Testis (tissue), 3 donors: ENCODE measurements around the gene CFAP410. TPM values are rescaled to one million over a fixed set of nuclear protein-coding genes. Genes with fewer than 3 reads are reported as not detected.

Experiments
- DNase-seq: peaks from one replicate; pipeline ENCODE4 v3.0.0-alpha.2; 2019
- H3K27ac ChIP-seq, 2 donors: fragments of 200-600 bp; sonication (generic); one replicate each; pipeline ENCODE4 v1.5.1; 2019
- H3K27me3 ChIP-seq: fragments of 200-600 bp; sonication (generic); one replicate; pipeline ENCODE4 v1.5.1; 2019
- H3K36me3 ChIP-seq: fragments of 200-600 bp; sonication (generic); one replicate; pipeline ENCODE4 v1.5.1; 2017; ENCODE audit warnings: low read depth; ENCODE audit errors: missing control alignments
- H3K4me1 ChIP-seq: fragments of 200-600 bp; sonication (generic); one replicate; pipeline ENCODE4 v1.5.1; 2019
- H3K4me3 ChIP-seq, 2 donors: fragments of 200-600 bp; sonication (generic); one replicate each; pipeline ENCODE4 v1.5.1; 2017 to 2019
- H3K9me3 ChIP-seq: fragments of 200-600 bp; sonication (generic); one replicate; pipeline ENCODE4 v1.5.1; 2017
- POLR2A ChIP-seq: fragments of 450-650 bp; IDR thresholded peaks from one replicate; pipeline ENCODE4 v1.6.1; 2017; ENCODE audit warnings: antibody characterized with exemption, mild to moderate bottlenecking, moderate library complexity
- WGBS, 2 donors: methylation state at CpG; one replicate each; pipeline ENCODE4 v1.1.5; 2018; 5-methylcytosine and 5-hydroxymethylcytosine counted together
- intact Hi-C: fragments of 100-400 bp; cut with DNase I; formaldehyde crosslinking; loops from one replicate; pipeline ENCODE4 v1.15.1; 2023; ENCODE audit warnings: low total_unique reads
- polyA plus RNA-seq: library from polyadenylated mRNA; stranded (reverse); fragments of 350-450 nt; fragmentation: Illumina TruSeq; extraction: RNeasy Lipid Tissue Mini Kit (QIAGEN cat#74804); gene quantifications from one replicate; pipeline ENCODE4 v1.2.3, GENCODE V29; 2014; ENCODE audit warnings: low read depth, low replicate concordance; ENCODE audit not compliant: insufficient read depth
- total RNA-seq, 2 donors: library from RNA; depleted of rRNA; stranded (reverse); fragments of >200 nt; gene quantifications; one replicate each; pipeline ENCODE4 v1.2.3, GENCODE V29; 2016
- TF ChIP-seq, protein P1 (sequence below), 3 experiments: fragments of 450-650 bp in 2 of 3; fragments of 200-600 bp in 1 of 3; sonication (generic) in 1 of 3; IDR thresholded peaks; one replicate each; pipeline ENCODE4 v1.5.1; 2016 to 2019; ENCODE audit warnings: antibody characterized with exemption in 3 of 3, mild to moderate bottlenecking in 2 of 3, moderate library complexity in 1 of 3

Gene CFAP410
- total and polyA plus RNA-seq, 3 donors from 2014 or later: 40.8 to 81.6 (median 71.7) TPM

DNA sequence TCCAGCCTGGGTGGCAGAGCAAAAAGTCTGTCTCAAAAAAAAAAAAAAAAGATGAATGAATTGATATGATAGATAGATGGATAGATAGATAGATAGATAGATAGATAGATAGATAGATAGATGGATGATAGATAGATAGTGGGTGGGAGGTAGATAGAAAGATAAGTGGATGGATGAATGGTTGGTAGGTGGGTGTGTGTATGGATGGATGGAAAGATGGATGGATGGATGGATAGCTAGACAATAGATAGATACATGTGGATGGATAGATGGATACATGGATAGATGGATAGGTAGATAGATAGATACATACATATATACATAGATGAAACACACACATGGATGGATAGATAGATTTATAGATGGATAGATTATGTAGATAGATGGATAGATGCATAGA, 42.7 kb upstream of the CFAP410 start:
- H3K9me3 ChIP-seq: no peaks in the 10 kb centered on the region
- DNase-seq: no peak
- H3K4me3 ChIP-seq: no peak overlapping the region

DNA sequence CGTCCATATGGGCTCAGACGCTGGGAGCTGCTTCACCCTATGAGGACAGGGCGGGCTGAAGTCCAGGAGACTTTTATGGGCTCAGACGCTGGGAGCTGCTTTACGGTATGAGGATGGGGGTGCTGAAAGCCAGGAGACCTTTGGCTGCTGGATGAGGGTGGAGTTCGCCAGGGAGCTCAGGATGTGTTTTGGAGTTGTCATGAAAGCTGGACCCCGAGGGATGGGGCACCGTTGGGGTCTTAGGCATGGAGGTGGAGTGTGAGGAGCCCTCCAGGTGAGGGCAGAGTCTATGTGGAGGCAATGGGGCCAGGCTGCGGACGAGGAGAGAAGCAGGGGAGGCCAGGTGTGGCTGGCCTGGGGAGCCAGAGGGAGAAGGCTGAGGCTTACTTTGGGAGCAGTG, 41.7 kb upstream of the CFAP410 start:
- DNase-seq: peak; percentile 9

More for the DNA sequence above, 42.7 kb upstream of the CFAP410 start:
- no peak for TF ChIP-seq POLR2A
- TF ChIP-seq, protein P1, sequence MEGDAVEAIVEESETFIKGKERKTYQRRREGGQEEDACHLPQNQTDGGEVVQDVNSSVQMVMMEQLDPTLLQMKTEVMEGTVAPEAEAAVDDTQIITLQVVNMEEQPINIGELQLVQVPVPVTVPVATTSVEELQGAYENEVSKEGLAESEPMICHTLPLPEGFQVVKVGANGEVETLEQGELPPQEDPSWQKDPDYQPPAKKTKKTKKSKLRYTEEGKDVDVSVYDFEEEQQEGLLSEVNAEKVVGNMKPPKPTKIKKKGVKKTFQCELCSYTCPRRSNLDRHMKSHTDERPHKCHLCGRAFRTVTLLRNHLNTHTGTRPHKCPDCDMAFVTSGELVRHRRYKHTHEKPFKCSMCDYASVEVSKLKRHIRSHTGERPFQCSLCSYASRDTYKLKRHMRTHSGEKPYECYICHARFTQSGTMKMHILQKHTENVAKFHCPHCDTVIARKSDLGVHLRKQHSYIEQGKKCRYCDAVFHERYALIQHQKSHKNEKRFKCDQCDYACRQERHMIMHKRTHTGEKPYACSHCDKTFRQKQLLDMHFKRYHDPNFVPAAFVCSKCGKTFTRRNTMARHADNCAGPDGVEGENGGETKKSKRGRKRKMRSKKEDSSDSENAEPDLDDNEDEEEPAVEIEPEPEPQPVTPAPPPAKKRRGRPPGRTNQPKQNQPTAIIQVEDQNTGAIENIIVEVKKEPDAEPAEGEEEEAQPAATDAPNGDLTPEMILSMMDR (IDR thresholded peaks at IDR 0.05): no peak
- Histone ChIP-seq H3K4me1 (no peaks in the 10 kb centered on the region), H3K27ac (no peak overlapping the region), H3K36me3 (no peaks in the 10 kb centered on the region), H3K27me3 (no peaks in the 10 kb centered on the region)
- intact Hi-C loops: no loop called here

DNA sequence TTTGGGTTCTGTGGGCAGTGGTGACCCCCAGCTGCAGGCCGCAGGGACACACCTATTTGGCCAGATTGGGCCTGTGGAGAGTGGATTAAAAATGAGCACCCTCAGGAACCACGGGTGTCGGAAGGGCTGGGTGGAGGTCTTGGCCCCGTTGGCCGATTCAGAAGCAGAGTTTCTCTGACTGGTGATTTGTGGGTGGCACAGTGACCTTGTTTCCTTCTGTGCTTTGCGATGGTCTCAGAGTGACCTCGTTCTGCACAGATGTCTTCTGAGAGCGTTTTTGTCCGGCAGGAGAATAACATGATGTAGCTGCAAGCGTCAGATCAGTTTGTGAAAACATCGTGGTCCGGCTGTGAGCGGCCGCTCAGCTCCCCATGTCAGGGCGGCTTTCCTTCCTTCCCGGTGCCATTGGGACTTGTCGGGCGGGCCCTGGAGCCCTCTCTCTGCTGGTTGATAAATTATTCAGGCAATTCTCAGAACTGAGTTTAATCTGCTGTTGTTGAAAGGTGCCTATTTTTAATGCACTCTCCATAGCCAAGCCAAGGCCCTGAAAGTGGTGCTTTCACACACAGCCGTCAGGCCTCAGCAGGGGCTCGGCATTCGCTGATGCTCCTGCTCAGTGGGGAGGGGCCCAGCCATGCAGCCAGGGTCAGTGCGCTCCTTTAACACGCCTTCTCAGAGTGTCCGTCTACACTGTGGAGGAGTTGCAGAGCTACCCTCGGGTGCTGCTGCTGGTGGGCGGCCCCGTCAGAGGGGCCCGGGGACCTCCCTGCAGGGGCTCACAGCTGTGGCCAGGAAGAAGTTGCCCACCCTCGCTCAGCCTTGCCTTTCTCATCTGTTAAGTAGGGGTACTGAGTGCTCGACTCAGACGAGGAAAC, 41.0 kb upstream of the CFAP410 start:
- TF ChIP-seq POLR2A: no peak
- TF ChIP-seq, protein P1 (IDR thresholded peaks at IDR 0.05): no peak
- no peaks in the 10 kb centered on the region for H3K36me3 ChIP-seq
- no peak overlapping the region for H3K27ac ChIP-seq
- H3K4me1 ChIP-seq: no peaks in the 10 kb centered on the region
- H3K27me3 ChIP-seq: no peaks in the 10 kb centered on the region
- DNase-seq: peak; percentile 12
- intact Hi-C loops: no loop called here
- no peak overlapping the region for H3K4me3 ChIP-seq
- H3K9me3 ChIP-seq: no peaks in the 10 kb centered on the region
- WGBS, 2 donors: 43 to 58% methylated on average over 18 to 25 of the region's 31 CpGs

More for the DNA sequence above, 41.7 kb upstream of the CFAP410 start:
- no peak for TF ChIP-seq POLR2A
- TF ChIP-seq, protein P1 (IDR thresholded peaks at IDR 0.05): no peak
- Histone ChIP-seq H3K36me3 (no peaks in the 10 kb centered on the region), H3K4me3 (no peak overlapping the region), H3K27ac (no peak overlapping the region), H3K4me1 (no peaks in the 10 kb centered on the region), H3K9me3 (no peaks in the 10 kb centered on the region), H3K27me3 (no peaks in the 10 kb centered on the region)
- WGBS, 2 donors: 76 to 81% methylated on average over 7 to 10 of the region's 10 CpGs
- intact Hi-C loops: no loop called here

DNA sequence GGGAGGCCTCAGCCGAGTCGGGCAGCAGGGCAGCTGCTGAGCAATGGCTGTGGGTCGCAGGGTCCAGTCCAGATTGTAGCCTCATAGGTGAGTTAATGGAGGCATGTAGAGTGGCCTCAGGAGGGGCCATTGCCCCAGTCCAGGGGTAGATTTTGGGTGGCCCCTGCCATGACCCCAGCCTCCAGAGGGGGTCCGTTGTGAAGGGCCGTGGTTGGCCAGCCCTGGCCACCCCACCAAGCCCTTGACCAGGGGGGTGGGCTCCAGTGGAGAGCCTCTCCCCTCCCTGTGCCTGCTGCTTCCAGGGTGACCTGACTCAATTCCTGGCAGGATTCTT, 40.3 kb upstream of the CFAP410 start:
- 80 to 92% methylated on average over 3 to 5 of the region's 5 CpGs for WGBS, 2 donors
- no peaks in the 10 kb centered on the region for H3K27me3 ChIP-seq
- no peaks in the 10 kb centered on the region for H3K9me3 ChIP-seq
- intact Hi-C loops: no loop called here
- H3K27ac ChIP-seq: no peak overlapping the region
- no peaks in the 10 kb centered on the region for H3K4me1 ChIP-seq
- no peaks in the 10 kb centered on the region for H3K36me3 ChIP-seq
- TF ChIP-seq POLR2A: no peak
- TF ChIP-seq, protein P1 (IDR thresholded peaks at IDR 0.05): no peak
- DNase-seq: no peak
- H3K4me3 ChIP-seq: no peak overlapping the region
